Activated naive CD8-positive, alpha-beta T cell treated with anti-CD3 and anti-CD28 coated beads for 36 hours (primary cell): Measurements from ENCODE around the gene RFNG. TPM values are rescaled to one million over a fixed set of nuclear protein-coding genes. Genes with fewer than 3 reads are reported as not detected.

Experiments
- DNase-seq: peaks from one replicate; pipeline ENCODE4 v3.0.0; 2021
- H3K27ac Mint-ChIP-seq: one replicate; pipeline ENCODE4 v1.8.0; 2022; ENCODE audit warnings: mild to moderate bottlenecking, moderate library complexity, mixed read lengths
- H3K27me3 Mint-ChIP-seq: one replicate; pipeline ENCODE4 v1.8.0; 2022; ENCODE audit warnings: mild to moderate bottlenecking, mixed read lengths
- H3K36me3 Mint-ChIP-seq: one replicate; pipeline ENCODE4 v1.8.0; 2021; ENCODE audit warnings: mild to moderate bottlenecking, mixed read lengths
- H3K4me1 Mint-ChIP-seq: one replicate; pipeline ENCODE4 v1.8.0; 2021; ENCODE audit warnings: mixed read lengths
- H3K4me3 Mint-ChIP-seq: one replicate; pipeline ENCODE4 v1.8.0; 2022; ENCODE audit warnings: mild to moderate bottlenecking, moderate library complexity, mixed read lengths
- H3K9me3 Mint-ChIP-seq: one replicate; pipeline ENCODE4 v1.8.0; 2022; ENCODE audit warnings: mixed read lengths
- total RNA-seq, 2 experiments: library from RNA; stranded (reverse); gene quantifications; one replicate each; pipeline ENCODE4 v1.2.3, GENCODE V29; 2021

Gene RFNG
- total RNA-seq, 2 experiments from 2014 or later: 13.9 to 14.5 TPM

GRCh38 chr17:82005701-82006348 is 45.8 kb downstream of the RFNG start:
- no peaks in the 10 kb centered on the region for H3K9me3 Mint-ChIP-seq
- H3K4me3 Mint-ChIP-seq: no peak overlapping the region
- H3K27me3 Mint-ChIP-seq: no peaks in the 10 kb centered on the region
- H3K36me3 Mint-ChIP-seq: no peaks in the 10 kb centered on the region
- no peaks in the 10 kb centered on the region for H3K4me1 Mint-ChIP-seq
- no peak overlapping the region for H3K27ac Mint-ChIP-seq
- DNase-seq: no peak

DNA sequence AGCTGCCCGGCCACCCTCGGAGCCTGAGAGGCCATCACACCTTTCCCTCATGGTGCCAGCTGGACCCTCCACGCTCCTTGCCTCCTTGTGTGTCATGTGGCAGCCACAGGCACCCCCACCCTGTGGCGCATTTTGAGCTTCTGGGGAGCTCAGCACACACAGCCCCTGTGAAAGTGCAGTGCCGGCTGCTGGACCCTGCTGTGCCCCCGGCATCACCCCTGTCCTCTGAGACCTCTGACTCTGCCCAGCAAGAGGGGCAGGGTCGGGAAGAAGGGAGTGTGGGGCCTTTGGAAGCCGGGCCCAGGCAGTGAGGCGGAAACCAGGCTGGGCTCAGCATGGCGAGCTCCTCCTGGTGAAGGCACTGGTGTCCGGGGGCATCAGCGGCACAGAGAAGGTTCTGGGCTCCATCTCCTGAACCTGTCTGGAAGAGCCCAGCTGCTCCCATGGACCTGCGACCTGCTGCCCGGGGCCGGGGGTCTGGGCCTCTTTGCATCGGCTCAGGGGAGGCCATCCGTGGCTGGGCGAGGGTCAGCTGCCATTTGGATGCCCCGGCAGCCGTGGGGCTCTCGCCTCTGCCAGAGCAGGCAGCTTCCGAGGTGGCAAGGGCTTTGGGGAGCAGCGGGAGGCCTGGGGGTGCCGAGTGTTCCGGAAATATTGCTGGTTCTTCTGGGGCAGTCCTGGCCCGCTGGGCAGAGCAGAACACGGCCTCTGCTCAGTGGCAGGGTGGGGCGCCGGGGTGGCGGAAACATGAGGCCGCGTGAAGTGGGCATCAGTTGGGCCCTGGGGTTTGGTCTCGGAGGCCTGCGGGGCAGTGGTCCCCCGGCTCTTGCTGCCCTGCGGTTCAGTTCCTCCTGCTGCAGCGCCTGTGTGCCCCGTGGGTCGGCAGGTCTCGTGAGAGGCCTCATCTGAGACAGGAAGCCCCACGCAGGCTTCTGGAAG is 46.8 kb downstream of the RFNG start:
- Mint-ChIP-seq H3K27me3 (no peaks in the 10 kb centered on the region), H3K36me3 (no peaks in the 10 kb centered on the region), H3K27ac (no peak overlapping the region), H3K4me1 (no peaks in the 10 kb centered on the region), H3K4me3 (no peak overlapping the region), H3K9me3 (no peaks in the 10 kb centered on the region)
- DNase-seq: no peak

- H3K27ac Mint-ChIP-seq: no peak overlapping the region
- H3K27me3 Mint-ChIP-seq: no peaks in the 10 kb centered on the region
- H3K9me3 Mint-ChIP-seq: no peaks in the 10 kb centered on the region
- no peaks in the 10 kb centered on the region for H3K4me1 Mint-ChIP-seq
- DNase-seq: no peak
- no peaks in the 10 kb centered on the region for H3K36me3 Mint-ChIP-seq
- no peak overlapping the region for H3K4me3 Mint-ChIP-seq
These were observed 47.9 kb downstream of the RFNG start for GRCh38 chr17:82003411-82004381.

DNA sequence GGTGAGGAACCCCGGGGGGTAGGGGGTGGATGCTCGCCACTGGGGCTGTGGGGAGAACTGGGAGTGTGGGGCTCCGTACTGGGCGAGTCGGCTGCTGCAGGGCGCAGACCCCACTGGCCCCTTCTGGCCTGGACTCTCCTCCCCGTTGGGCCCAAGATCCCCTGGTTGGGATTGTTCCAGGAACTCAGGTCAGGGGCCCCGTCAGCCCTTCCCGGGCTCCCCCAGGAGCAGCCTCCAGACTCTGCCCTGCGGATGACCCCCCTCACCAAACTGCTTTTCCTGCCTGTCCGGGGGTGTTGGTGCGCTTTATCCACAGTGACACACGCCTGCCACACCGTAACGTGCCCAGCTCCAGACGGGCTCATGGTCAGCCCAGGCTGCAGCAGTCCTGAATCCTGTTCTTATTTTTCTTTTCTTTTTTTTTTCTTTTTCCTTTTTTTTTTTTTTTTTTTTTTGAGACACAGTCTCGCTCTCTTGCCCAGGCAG is 50.0 kb downstream of the RFNG start:
- no peak for DNase-seq
- Mint-ChIP-seq H3K27ac (no peak overlapping the region), H3K4me1 (no peaks in the 10 kb centered on the region), H3K9me3 (no peaks in the 10 kb centered on the region), H3K4me3 (no peak overlapping the region), H3K36me3 (no peaks in the 10 kb centered on the region), H3K27me3 (no peaks in the 10 kb centered on the region)

DNA sequence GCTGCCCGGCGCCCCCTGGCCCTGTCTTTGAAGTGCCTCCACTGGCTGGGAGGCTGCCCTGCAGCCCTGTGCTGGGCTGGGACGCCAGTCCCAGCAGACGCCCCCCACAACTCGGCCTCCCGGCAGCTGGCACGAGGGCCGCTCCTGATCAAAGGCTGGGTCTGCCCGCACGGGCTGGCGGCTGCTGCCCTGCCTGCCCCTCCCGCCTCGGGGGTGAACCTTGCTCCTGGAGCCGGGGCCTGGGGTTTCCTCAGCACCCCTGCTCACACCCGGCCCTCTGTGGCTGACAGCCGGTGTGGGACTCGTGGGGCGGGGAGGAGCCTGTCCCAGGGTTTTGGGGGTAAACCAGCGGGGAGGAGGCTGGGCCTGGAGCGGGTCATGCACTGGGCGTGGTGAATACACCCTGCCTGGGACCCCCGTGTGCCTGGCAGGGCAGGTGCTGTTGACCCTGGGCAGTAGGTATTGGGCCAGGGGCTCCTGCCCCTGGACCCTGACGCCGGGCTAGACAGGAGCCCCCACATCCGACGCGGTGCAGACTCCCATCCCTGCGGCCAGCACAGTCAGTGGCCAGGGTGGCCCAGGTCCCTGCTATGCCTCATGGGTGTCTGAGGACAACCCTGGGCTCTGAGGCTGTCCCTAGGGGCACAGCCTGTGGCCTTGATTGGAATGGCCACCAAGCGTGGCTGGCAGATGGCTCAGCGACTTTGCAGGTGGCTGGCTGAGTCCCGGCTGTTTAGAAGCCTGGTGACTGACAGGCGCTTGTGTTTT is 50.6 kb downstream of the RFNG start:
- H3K36me3 Mint-ChIP-seq: no peaks in the 10 kb centered on the region
- H3K9me3 Mint-ChIP-seq: no peaks in the 10 kb centered on the region
- no peaks in the 10 kb centered on the region for H3K27me3 Mint-ChIP-seq
- no peaks in the 10 kb centered on the region for H3K4me1 Mint-ChIP-seq
- no peak overlapping the region for H3K27ac Mint-ChIP-seq
- DNase-seq: no peak
- H3K4me3 Mint-ChIP-seq: no peak overlapping the region

- H3K27ac Mint-ChIP-seq: no peak overlapping the region
These were observed 51.4 kb downstream of the RFNG start for GRCh38 chr17:81999976-82000802.

DNA sequence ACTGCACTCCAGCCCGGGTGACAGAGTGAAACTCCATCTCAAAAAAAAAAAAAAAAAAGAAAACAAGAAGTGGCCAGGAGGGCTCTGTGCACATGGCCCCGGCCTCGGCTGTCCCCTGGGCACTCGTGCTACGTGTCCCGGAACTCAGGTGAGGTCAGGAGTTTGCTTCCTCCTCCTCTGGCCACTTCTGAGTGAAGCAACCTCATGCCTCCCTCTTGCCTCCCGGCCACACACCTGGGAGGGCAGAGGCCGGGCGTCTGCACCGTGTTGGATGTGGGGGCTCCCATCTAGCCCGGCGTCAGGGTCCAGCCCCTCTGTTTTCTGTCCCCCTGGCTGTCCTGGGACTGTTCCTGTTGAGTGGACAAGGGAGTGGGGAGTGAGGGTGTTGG is 52.0 kb downstream of the RFNG start:
- Mint-ChIP-seq H3K4me3 (no peak overlapping the region), H3K9me3 (no peaks in the 10 kb centered on the region), H3K27ac (no peak overlapping the region), H3K27me3 (no peaks in the 10 kb centered on the region), H3K4me1 (no peaks in the 10 kb centered on the region), H3K36me3 (no peaks in the 10 kb centered on the region)
- DNase-seq: no peak

More at GRCh38 chr17:81999976-82000802, 51.4 kb downstream of the RFNG start:
- Mint-ChIP-seq H3K27me3 (no peaks in the 10 kb centered on the region), H3K9me3 (no peaks in the 10 kb centered on the region), H3K4me1 (no peaks in the 10 kb centered on the region), H3K4me3 (no peak overlapping the region), H3K36me3 (no peaks in the 10 kb centered on the region)
- DNase-seq: no peak

- H3K36me3 Mint-ChIP-seq: no peaks in the 10 kb centered on the region
- H3K27me3 Mint-ChIP-seq: no peaks in the 10 kb centered on the region
- no peaks in the 10 kb centered on the region for H3K4me1 Mint-ChIP-seq
- no peak overlapping the region for H3K4me3 Mint-ChIP-seq
- no peak overlapping the region for H3K27ac Mint-ChIP-seq
- no peak for DNase-seq
- no peaks in the 10 kb centered on the region for H3K9me3 Mint-ChIP-seq
These were observed 52.7 kb downstream of the RFNG start for GRCh38 chr17:81998691-81999438.

DNA sequence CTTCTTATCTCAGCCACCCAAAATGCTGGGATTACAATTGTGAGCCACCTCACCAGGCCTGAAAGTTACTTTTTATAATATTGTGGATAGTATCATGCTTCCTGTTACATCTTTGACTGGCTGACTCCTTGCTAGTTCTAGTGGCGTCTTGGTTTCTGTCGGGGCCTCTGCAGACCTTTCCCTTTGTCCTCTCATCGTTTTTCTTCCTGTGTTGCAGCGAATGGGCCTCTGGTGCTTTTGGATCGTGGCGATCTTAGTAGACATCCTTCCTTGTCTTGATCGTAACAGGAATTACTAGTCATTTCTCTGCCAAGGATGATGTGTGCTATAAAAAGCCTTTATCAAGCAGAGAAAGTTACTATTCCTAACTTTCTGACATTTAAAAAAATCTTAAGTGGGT is 53.4 kb downstream of the RFNG start:
- no peaks in the 10 kb centered on the region for H3K4me1 Mint-ChIP-seq
- no peaks in the 10 kb centered on the region for H3K9me3 Mint-ChIP-seq
- H3K36me3 Mint-ChIP-seq: no peaks in the 10 kb centered on the region
- no peak overlapping the region for H3K27ac Mint-ChIP-seq
- no peak overlapping the region for H3K4me3 Mint-ChIP-seq
- no peaks in the 10 kb centered on the region for H3K27me3 Mint-ChIP-seq
- no peak for DNase-seq

Other genes with a start within 250 kb of the RFNG start
- not detected for gene GCGR, start 247.7 kb downstream of the RFNG start, total RNA-seq
- 10 to 100 TPM; 45.4 to 48.4 TPM for gene MCRIP1, start 218.5 kb downstream of the RFNG start, total RNA-seq
- gene PPP1R27, start 216.8 kb downstream of the RFNG start, total RNA-seq: not detected
- 100 to 1,000 TPM; 395 to 405 TPM for gene P4HB, start 191.3 kb downstream of the RFNG start, total RNA-seq
- gene ARHGDIA, start 180.5 kb downstream of the RFNG start, total RNA-seq: 100 to 1,000 TPM; 556 to 594 TPM
- 100 to 1,000 TPM; 306 to 311 TPM for gene ALYREF, start 160.2 kb downstream of the RFNG start, total RNA-seq
- 100 to 1,000 TPM; 119 to 126 TPM for gene ANAPC11, start 160.1 kb downstream of the RFNG start, total RNA-seq
- gene NPB, start 149.6 kb downstream of the RFNG start, total RNA-seq: under 1 TPM in 1 of 2 experiments, not detected in 1; 0.47 TPM
- 10 to 100 TPM; 20.8 to 21.4 TPM for gene PCYT2, start 140.4 kb downstream of the RFNG start, total RNA-seq
- 10 to 100 TPM; 27.3 to 30.1 TPM for gene SIRT7, start 133.6 kb downstream of the RFNG start, total RNA-seq
- gene MAFG, start 124.1 kb downstream of the RFNG start, total RNA-seq: 10 to 100 TPM; 18.4 to 19.2 TPM
- gene PYCR1, start 114.5 kb downstream of the RFNG start, total RNA-seq: 100 to 1,000 TPM; 158 to 169 TPM
- not detected for gene MYADML2, start 104.6 kb downstream of the RFNG start, total RNA-seq
- gene NOTUM, start 90.6 kb downstream of the RFNG start, total RNA-seq: under 1 TPM; 0.19 to 0.36 TPM
- 10 to 100 TPM; 21.7 to 22.5 TPM for gene ASPSCR1, start 74.2 kb downstream of the RFNG start, total RNA-seq
- gene CENPX, start 28.9 kb downstream of the RFNG start, total RNA-seq: 100 to 1,000 TPM; 119 to 131 TPM
- 10 to 100 TPM; 16.5 to 17.3 TPM for gene LRRC45, start 28.5 kb downstream of the RFNG start, total RNA-seq
- gene RAC3, start 20.1 kb downstream of the RFNG start, total RNA-seq: 1 to 10 TPM; 4.7 to 5.1 TPM
- gene DCXR, start 14.1 kb downstream of the RFNG start, total RNA-seq: 100 to 1,000 TPM in 1 of 2 experiments, 10 to 100 TPM in 1; 93.3 to 104 TPM
- gene GPS1, start 87 bp upstream of the RFNG start, total RNA-seq: 100 to 1,000 TPM in 1 of 2 experiments, 10 to 100 TPM in 1; 94.2 to 103 TPM
- gene DUS1L, start 14.0 kb upstream of the RFNG start, total RNA-seq: 100 to 1,000 TPM; 175 to 190 TPM
- gene FASN, start 46.4 kb upstream of the RFNG start, total RNA-seq: 100 to 1,000 TPM; 282 to 287 TPM
- gene CCDC57, start 161.0 kb upstream of the RFNG start, total RNA-seq: 10 to 100 TPM; 59.5 to 65.1 TPM
- 10 to 100 TPM; 75.8 to 79.3 TPM for gene SLC16A3, start 177.2 kb upstream of the RFNG start, total RNA-seq
- gene CSNK1D, start 221.9 kb upstream of the RFNG start, total RNA-seq: 100 to 1,000 TPM; 110 to 115 TPM